IPS-NIHi7 (cell line): ENCODE data around the gene EFCAB13.
"Not testable (repeated sequence)": the region's sequence is repeated elsewhere in the genome, so short reads cannot be mapped to it uniquely, and the experiment has no call there.

Experiments
- DNase-seq: peaks from one replicate; pipeline ENCODE4 v3.0.0; 2012; ENCODE audit warnings: mixed read lengths; ENCODE audit errors: extremely low spot score

The EFCAB13 gene

GRCh38 chr17:47324224-47325020 lies 667 bp downstream of the EFCAB13 start:
- peak; percentile 34 for DNase-seq

- DNase-seq, result no peak
These were observed 1.4 kb downstream of the EFCAB13 start for GRCh38 chr17:47325176-47325575.

- DNase-seq, result no peak
These were observed 6.8 kb downstream of the EFCAB13 start for GRCh38 chr17:47330548-47330947.

- no peak for DNase-seq
These were observed 8.5 kb downstream of the EFCAB13 start for GRCh38 chr17:47332287-47332686.

GRCh38 chr17:47335101-47335936 lies 11.6 kb downstream of the EFCAB13 start:
- DNase-seq, result no peak

GRCh38 chr17:47338026-47338425 lies 14.3 kb downstream of the EFCAB13 start:
- no peak for DNase-seq

- DNase-seq, result no peak
These were observed 29.1 kb downstream of the EFCAB13 start for GRCh38 chr17:47352848-47353247.

GRCh38 chr17:47358652-47359051 lies 34.9 kb downstream of the EFCAB13 start:
- no peak for DNase-seq

- DNase-seq, result no peak
These were observed 39.4 kb downstream of the EFCAB13 start for GRCh38 chr17:47363171-47363570.

- DNase-seq, result no peak
These were observed 43.5 kb downstream of the EFCAB13 start for GRCh38 chr17:47367257-47367656.

- DNase-seq, result no peak
These were observed 44.5 kb downstream of the EFCAB13 start for GRCh38 chr17:47368262-47368661.

- DNase-seq, result not testable (repeated sequence)
These were observed 47.1 kb downstream of the EFCAB13 start for GRCh38 chr17:47370899-47371298.

GRCh38 chr17:47373002-47373401 lies 49.2 kb downstream of the EFCAB13 start:
- DNase-seq, result no peak

GRCh38 chr17:47376247-47376646 lies 52.5 kb downstream of the EFCAB13 start:
- DNase-seq, result no peak

- DNase-seq, result no peak
These were observed 65.1 kb downstream of the EFCAB13 start for GRCh38 chr17:47388825-47389224.

GRCh38 chr17:47397532-47398128 lies 73.9 kb downstream of the EFCAB13 start:
- not testable (repeated sequence) for DNase-seq

- DNase-seq, result no peak
These were observed 76.6 kb downstream of the EFCAB13 start for GRCh38 chr17:47400333-47400732.

GRCh38 chr17:47401100-47401499 lies 77.3 kb downstream of the EFCAB13 start:
- no peak for DNase-seq

GRCh38 chr17:47404006-47404405 lies 80.3 kb downstream of the EFCAB13 start:
- DNase-seq, result no peak

GRCh38 chr17:47404875-47405274 lies 81.1 kb downstream of the EFCAB13 start:
- DNase-seq, result no peak

GRCh38 chr17:47413872-47414271 lies 90.1 kb downstream of the EFCAB13 start:
- no peak for DNase-seq

GRCh38 chr17:47414612-47415011 lies 90.9 kb downstream of the EFCAB13 start:
- DNase-seq, result no peak
